Caco-2 (cell line): ENCODE results near the gene MAPK12. TPM values are rescaled to one million over a fixed set of nuclear protein-coding genes. Genes with fewer than 3 reads are reported as not detected.

Source experiments
- BruUV-seq: library from RNA; stranded (reverse); fragments of 400-500 nt; replicated peaks from 2 replicates; lab custom pipeline; 2021; lab: Mats Ljungman, UMichigan
- CTCF ChIA-PET: fragments of 300-600 bp; sonication (Branson Sonifier 250); formaldehyde crosslinking; loops from one replicate; lab custom pipeline; 2022; ENCODE audit warnings: antibody characterized with exemption; lab: Charles Lee
- POLR2A ChIA-PET: fragments of 300-600 bp; sonication (Branson Sonifier 250); formaldehyde crosslinking; loops from one replicate; lab custom pipeline; 2022; ENCODE audit warnings: antibody characterized with exemption; lab: Charles Lee
- DNase-seq, 2 experiments: peaks; one replicate each; pipeline versions ENCODE4 v3.0.0 to v3.0.0-alpha.2; 2020 to 2022
- H3K27me3 ChIP-seq: replicated peaks from 2 replicates; pipeline ENCODE4 v1.6.0; 2011; ENCODE audit warnings: low read length; ENCODE audit not compliant: control insufficient read depth, insufficient read depth
- H3K36me3 ChIP-seq: 2 replicates; pipeline ENCODE4 v1.5.1; 2011; ENCODE audit warnings: low read length; ENCODE audit not compliant: control insufficient read depth, insufficient read depth
- H3K4me1 ChIP-seq: fragments of 250-450 bp; sonication (Bioruptor Pico); 2 replicates; pipeline ENCODE4 v1.5.1; 2020; ENCODE audit warnings: mild to moderate bottlenecking
- H3K4me3 ChIP-seq: 2 replicates; pipeline ENCODE4 v1.5.1; 2011; ENCODE audit warnings: low read depth, mild to moderate bottlenecking, control low read depth, low read length
- H3K9me3 ChIP-seq: fragments of 250-450 bp; sonication (Bioruptor Pico); 2 replicates; pipeline ENCODE4 v1.5.1; 2020; ENCODE audit warnings: mild to moderate bottlenecking, moderate library complexity
- H3K27ac Mint-ChIP-seq: one replicate; pipeline ENCODE4 v1.8.0; 2022; ENCODE audit warnings: mixed read lengths; ENCODE audit not compliant: unreplicated experiment
- H3K27me3 Mint-ChIP-seq: one replicate; pipeline ENCODE4 v1.8.0; 2022; ENCODE audit warnings: mixed read lengths; ENCODE audit not compliant: insufficient read depth, unreplicated experiment
- H3K36me3 Mint-ChIP-seq: one replicate; pipeline ENCODE4 v1.8.0; 2022; ENCODE audit warnings: mild to moderate bottlenecking, mixed read lengths; ENCODE audit not compliant: insufficient read depth, unreplicated experiment
- H3K4me1 Mint-ChIP-seq: one replicate; pipeline ENCODE4 v1.8.0; 2022; ENCODE audit warnings: low read depth, mixed read lengths; ENCODE audit not compliant: unreplicated experiment
- H3K4me3 Mint-ChIP-seq: one replicate; pipeline ENCODE4 v1.8.0; 2022; ENCODE audit warnings: mild to moderate bottlenecking, moderate library complexity, mixed read lengths; ENCODE audit not compliant: unreplicated experiment
- H3K9me3 Mint-ChIP-seq: one replicate; pipeline ENCODE4 v1.8.0; 2022; ENCODE audit warnings: mixed read lengths; ENCODE audit not compliant: unreplicated experiment
- CTCF ChIP-seq, 2 experiments: fragments of 200-600 bp in 1 of 2; IDR thresholded peaks; 1 replicate in 1 of 2; 2 replicates in 1 of 2; pipeline versions ENCODE4 v1.5.1 to v1.8.0; 2011 to 2022; ENCODE audit warnings: antibody characterized with exemption in 1 of 2, control low read depth in 1 of 2, inconsistent platforms in 1 of 2, low read depth in 1 of 2, low read length in 1 of 2, mild to moderate bottlenecking in 1 of 2, moderate library complexity in 1 of 2; ENCODE audit not compliant: insufficient read depth in 1 of 2, severe bottlenecking in 1 of 2, unreplicated experiment in 1 of 2
- intact Hi-C: fragments of 100-400 bp; cut with micrococcal nuclease; formaldehyde crosslinking; loops from one replicate; pipeline ENCODE4 v1.10.0; 2022; ENCODE audit not compliant: unreplicated experiment
- total RNA-seq: library from RNA; stranded (reverse); gene quantifications from 2 replicates; pipeline ENCODE4 v1.2.3, GENCODE V29; 2022

The MAPK12 gene
- total RNA-seq, 1 experiment from 2014 or later, result 37.4 TPM

GRCh38 chr22:50277761-50278160 is 16.3 kb upstream of the MAPK12 start:
- Histone ChIP-seq H3K4me3 (no peak overlapping the region), H3K27me3 (no peaks in the 10 kb centered on the region), H3K9me3 (no peaks in the 10 kb centered on the region), H3K4me1 (peaks cover 13% of the 10 kb centered on the region), H3K36me3 (peaks cover 16% of the 10 kb centered on the region)
- intact Hi-C loops, result no loop called here
- POLR2A ChIA-PET, result no interaction called here
- H3K4me1 Mint-ChIP-seq, result no peaks in the 10 kb centered on the region
- no peaks in the 10 kb centered on the region for H3K9me3 Mint-ChIP-seq
- no peak for TF ChIP-seq CTCF (IDR thresholded peaks at IDR 0.05; ENCODE audit: insufficient read depth in 1 of 2, low read depth in 1 of 2, low read length in 1 of 2, severe bottlenecking in 1 of 2, unreplicated experiment in 1 of 2)
- no TSS peak for BruUV-seq
- CTCF ChIA-PET, result no interaction called here
- no peaks in the 10 kb centered on the region for H3K27me3 Mint-ChIP-seq
- no peak overlapping the region for H3K27ac Mint-ChIP-seq
- H3K4me3 Mint-ChIP-seq, result no peak overlapping the region
- DNase-seq, result no peak
- H3K36me3 Mint-ChIP-seq, result peaks cover 68% of the 10 kb centered on the region

GRCh38 chr22:50276143-50276542 is 14.7 kb upstream of the MAPK12 start:
- peaks cover 69% of the 10 kb centered on the region for H3K36me3 Mint-ChIP-seq
- intact Hi-C loops, result no loop called here
- no peaks in the 10 kb centered on the region for H3K9me3 Mint-ChIP-seq
- no peaks in the 10 kb centered on the region for H3K4me1 Mint-ChIP-seq
- ChIA-PET POLR2A (no interaction called here), CTCF (interaction anchor here (0.5 to 1.7 kb wide), 5 partner anchors 18 to 79 kb away, joined by 3 to 13 read pairs (median 4); no protein-coding TSS in a partner anchor)
- Histone ChIP-seq H3K36me3 (peaks cover 10% of the 10 kb centered on the region), H3K27me3 (no peaks in the 10 kb centered on the region), H3K9me3 (no peaks in the 10 kb centered on the region), H3K4me3 (no peak overlapping the region), H3K4me1 (peaks cover 5% of the 10 kb centered on the region)
- H3K27ac Mint-ChIP-seq, result no peak overlapping the region
- TF ChIP-seq CTCF (IDR thresholded peaks at IDR 0.05; ENCODE audit: insufficient read depth in 1 of 2, low read depth in 1 of 2, low read length in 1 of 2, severe bottlenecking in 1 of 2, unreplicated experiment in 1 of 2), result peak; percentile 63 to 64
- H3K27me3 Mint-ChIP-seq, result no peaks in the 10 kb centered on the region
- peak in 1 of 2 experiments; percentile 72 for DNase-seq
- BruUV-seq, result no TSS peak
- no peak overlapping the region for H3K4me3 Mint-ChIP-seq

- no peaks in the 10 kb centered on the region for H3K4me1 Mint-ChIP-seq
- no peaks in the 10 kb centered on the region for H3K9me3 Mint-ChIP-seq
- TF ChIP-seq CTCF (IDR thresholded peaks at IDR 0.05; ENCODE audit: insufficient read depth in 1 of 2, low read depth in 1 of 2, low read length in 1 of 2, severe bottlenecking in 1 of 2, unreplicated experiment in 1 of 2), result no peak
- intact Hi-C loops, result no loop called here
- no peaks in the 10 kb centered on the region for H3K27me3 Mint-ChIP-seq
- H3K36me3 ChIP-seq, result peaks cover 10% of the 10 kb centered on the region
- no peak overlapping the region for H3K4me3 Mint-ChIP-seq
- ChIA-PET CTCF (interaction anchor here (1.0 to 1.7 kb wide), 3 partner anchors 18 to 67 kb away, joined by 3 to 13 read pairs (median 4); no protein-coding TSS in a partner anchor), POLR2A (no interaction called here)
- H3K36me3 Mint-ChIP-seq, result peaks cover 75% of the 10 kb centered on the region
- no peak overlapping the region for H3K4me3 ChIP-seq
- H3K4me1 ChIP-seq, result peaks cover 12% of the 10 kb centered on the region
- no peaks in the 10 kb centered on the region for H3K27me3 ChIP-seq
- H3K9me3 ChIP-seq, result no peaks in the 10 kb centered on the region
- no peak for DNase-seq
- BruUV-seq, result TSS peak; percentile 87
- no peak overlapping the region for H3K27ac Mint-ChIP-seq
Observed at GRCh38 chr22:50275181-50276055, 13.9 kb upstream of the MAPK12 start.
